OCI-LY7 (cell line): ENCODE measurements around the gene UBE2D1.

Source experiments
- CTCF ChIP-seq: fragments of 200-600 bp; sonication (generic); conservative IDR thresholded peaks from 2 replicates; pipeline ENCODE4 v1.5.1; 2014; ENCODE audit warnings: mild to moderate bottlenecking, antibody characterized with exemption, low read length, moderate library complexity, mixed read lengths
- EZH2phosphoT487 ChIP-seq: fragments of 200-600 bp; sonication (generic); IDR thresholded peaks from 2 replicates; pipeline ENCODE4 v1.6.1; 2018; ENCODE audit warnings: low read depth, borderline replicate concordance, mild to moderate bottlenecking, mixed run types, antibody characterized with exemption, low read length, moderate library complexity, mixed read lengths

- TF ChIP-seq CTCF: no peak
- no peak for TF ChIP-seq EZH2phosphoT487
Observed at GRCh38 chr10:58362027-58362789, 27.4 kb downstream of the UBE2D1 start.
